ENCODE results near the gene KIF22. TPM values are rescaled to one million over a fixed set of nuclear protein-coding genes. Genes with fewer than 3 reads are reported as not detected.
A peak's percentile ranks its signal among the peaks of the same experiment; 100 is the strongest.

Gene KIF22
- total RNA-seq, 3 donors from 2014 or later = 24.7 to 56.2 (median 53.0) TPM

DNA sequence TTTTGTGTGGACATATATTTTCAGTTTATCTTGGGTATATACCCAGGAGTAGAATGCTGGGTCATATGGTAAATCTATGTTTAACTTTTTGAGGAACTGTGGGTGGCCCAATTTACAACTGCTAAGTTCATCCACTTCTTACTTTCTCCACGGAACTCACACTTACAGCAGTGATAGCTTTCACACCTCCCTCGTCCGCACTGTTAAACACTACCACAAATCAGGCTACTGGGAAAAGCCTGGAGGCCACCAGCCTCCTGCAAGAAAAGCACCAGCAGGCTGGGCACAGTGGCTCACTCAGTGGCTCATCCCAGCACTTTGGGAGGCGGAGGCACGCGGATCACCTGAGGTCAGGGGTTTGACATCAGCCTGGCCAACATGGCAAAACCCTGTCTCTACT, 27.2 kb upstream of the KIF22 start:
- ATAC-seq (no peak), DNase-seq (peak in 1 of 3 donors; percentile 22)
- Histone ChIP-seq H3K4me1 (ENCODE audit: low read depth) (peaks cover 25% of the 10 kb centered on the region), H3K36me3 (ENCODE audit: low read depth) (no peaks in the 10 kb centered on the region), H3K4me3 (no peak overlapping the region), H3K9me3 (no peaks in the 10 kb centered on the region)
- intact Hi-C loops (cut with DNase I, micrococcal nuclease) = no loop called here
- TF ChIP-seq CTCF (IDR thresholded peaks at IDR 0.05) = no peak

DNA sequence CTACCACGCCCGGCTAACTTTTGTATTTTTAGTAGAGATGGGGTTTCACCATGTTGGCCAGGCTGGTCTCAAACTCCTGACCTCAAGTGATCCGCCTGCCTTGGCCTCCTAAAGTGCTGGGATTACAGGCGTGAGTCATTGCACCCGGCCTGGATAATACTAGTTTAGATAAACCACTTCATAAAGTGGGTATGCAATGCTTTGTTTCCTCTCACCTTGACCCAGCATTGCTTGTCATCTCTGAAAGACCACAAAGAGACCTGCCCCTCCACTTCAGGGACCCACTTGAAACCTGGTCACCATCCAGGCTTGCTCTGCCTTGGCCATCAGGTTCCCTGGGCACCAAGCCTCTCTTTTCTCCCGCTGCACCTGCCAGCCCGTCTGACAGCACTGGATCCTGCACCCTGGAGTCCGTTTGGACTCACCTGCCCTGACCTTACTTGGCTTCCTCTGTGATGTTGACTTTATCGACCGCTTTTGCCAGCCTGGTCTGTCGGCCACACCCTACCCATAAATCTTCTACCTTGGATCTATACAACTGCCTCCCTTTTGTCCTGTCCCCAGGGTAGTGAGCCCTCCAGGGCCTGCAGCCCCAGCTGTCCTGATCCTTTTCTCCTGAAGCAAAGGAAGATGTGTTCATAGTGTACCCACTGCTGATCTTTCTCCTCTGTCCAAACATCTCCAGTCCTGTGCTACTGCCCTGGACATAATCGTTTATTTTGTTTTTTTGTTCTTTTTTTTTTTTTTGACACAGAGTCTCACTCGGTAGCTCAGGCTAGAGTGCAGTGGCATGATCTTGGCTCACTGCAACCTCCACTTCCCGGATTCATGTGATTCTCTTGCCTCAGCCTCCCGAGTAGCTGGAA, 25.2 kb upstream of the KIF22 start:
- DNase-seq (peak; percentile 63 to 81 (median 73)), ATAC-seq (peak; percentile 93)
- no peaks in the 10 kb centered on the region for H3K36me3 ChIP-seq (ENCODE audit: low read depth)
- H3K9me3 ChIP-seq = no peaks in the 10 kb centered on the region
- no peak overlapping the region for H3K4me3 ChIP-seq
- peaks cover 31% of the 10 kb centered on the region for H3K4me1 ChIP-seq (ENCODE audit: low read depth)
- intact Hi-C loops (cut with DNase I, micrococcal nuclease) = no loop called here
- no peak for TF ChIP-seq CTCF (IDR thresholded peaks at IDR 0.05)

DNA sequence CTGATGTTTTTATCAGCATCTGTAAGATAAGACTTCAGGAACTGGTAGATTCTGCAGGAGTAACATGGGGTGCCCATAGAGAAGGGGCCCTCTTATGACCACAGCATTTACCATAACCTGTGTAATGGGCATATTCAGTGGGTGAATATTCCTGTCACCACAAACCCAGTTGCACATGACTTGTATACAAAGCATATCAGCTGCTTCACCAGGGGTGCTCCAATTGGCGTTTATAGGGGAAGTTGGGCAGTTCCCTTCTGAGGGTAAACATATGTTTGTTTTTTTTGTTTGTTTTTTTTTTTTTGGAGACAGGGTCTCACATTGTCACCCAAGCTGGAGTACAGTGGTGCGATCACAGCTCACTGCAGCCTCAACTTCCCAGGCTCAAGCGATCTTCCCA, 24.0 kb upstream of the KIF22 start:
- Histone ChIP-seq H3K4me3 (no peak overlapping the region), H3K9me3 (no peaks in the 10 kb centered on the region), H3K4me1 (ENCODE audit: low read depth) (peaks cover 30% of the 10 kb centered on the region), H3K36me3 (ENCODE audit: low read depth) (no peaks in the 10 kb centered on the region)
- TF ChIP-seq CTCF (IDR thresholded peaks at IDR 0.05) = no peak
- DNase-seq (no peak), ATAC-seq (no peak)
- intact Hi-C loops (cut with DNase I, micrococcal nuclease) = no loop called here

DNA sequence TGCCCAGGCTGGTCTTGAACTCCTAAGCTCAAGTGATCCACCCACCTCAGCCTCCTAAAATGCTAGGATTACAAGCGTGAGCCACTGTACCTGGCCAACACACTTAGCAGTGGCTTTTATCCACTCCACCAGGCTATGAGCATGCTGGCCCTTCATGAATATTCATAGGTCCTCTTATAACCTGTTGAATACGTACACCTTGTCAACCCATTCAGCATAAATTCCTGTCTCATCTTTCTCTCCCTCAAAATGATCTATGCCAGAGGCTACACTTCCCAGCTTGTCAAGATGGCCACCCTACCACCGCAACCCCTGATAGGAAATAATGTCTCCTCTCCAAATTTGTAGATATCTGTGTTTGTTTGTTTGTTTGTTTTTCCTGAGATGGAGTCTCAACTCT, 23.5 kb upstream of the KIF22 start:
- H3K4me1 ChIP-seq (ENCODE audit: low read depth) = peaks cover 30% of the 10 kb centered on the region
- no peaks in the 10 kb centered on the region for H3K36me3 ChIP-seq (ENCODE audit: low read depth)
- no peak overlapping the region for H3K4me3 ChIP-seq
- H3K9me3 ChIP-seq = no peaks in the 10 kb centered on the region
- ATAC-seq = no peak
- DNase-seq = no peak
- intact Hi-C loops (cut with DNase I, micrococcal nuclease) = no loop called here
- TF ChIP-seq CTCF (IDR thresholded peaks at IDR 0.05) = no peak

DNA sequence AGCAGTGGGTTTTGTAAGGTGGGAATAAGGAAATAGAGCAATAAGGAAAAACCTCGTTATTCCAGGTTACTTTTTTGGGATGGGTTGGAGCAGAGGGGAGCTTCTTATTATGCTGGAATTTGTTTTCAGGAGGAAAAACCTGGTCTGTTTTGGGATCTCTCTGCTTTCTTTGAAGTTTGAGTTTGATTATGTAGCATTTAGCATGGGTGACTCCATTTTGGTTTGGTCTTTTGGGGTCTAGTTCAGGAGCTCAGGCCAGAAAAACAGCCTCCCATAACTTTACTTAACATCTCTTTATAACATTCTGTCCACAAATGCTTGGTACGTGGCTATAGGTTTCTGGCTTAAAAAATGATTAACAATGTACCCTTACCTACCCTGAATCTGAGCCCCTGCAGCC, 21.0 kb upstream of the KIF22 start:
- Histone ChIP-seq H3K4me3 (no peak overlapping the region), H3K36me3 (ENCODE audit: low read depth) (no peaks in the 10 kb centered on the region), H3K4me1 (ENCODE audit: low read depth) (peaks cover 26% of the 10 kb centered on the region), H3K9me3 (no peaks in the 10 kb centered on the region)
- intact Hi-C loops (cut with DNase I, micrococcal nuclease) = no loop called here
- DNase-seq (no peak), ATAC-seq (no peak)
- TF ChIP-seq CTCF (IDR thresholded peaks at IDR 0.05) = no peak

Measured in mucosa of descending colon (tissue), 3 donors.